ENCODE results near the gene SMPD3. TPM values are rescaled to one million over a fixed set of nuclear protein-coding genes. Genes with fewer than 3 reads are reported as not detected.

Gene SMPD3
- total RNA-seq, 2 experiments from 2014 or later = 0.89 to 1.1 TPM

DNA sequence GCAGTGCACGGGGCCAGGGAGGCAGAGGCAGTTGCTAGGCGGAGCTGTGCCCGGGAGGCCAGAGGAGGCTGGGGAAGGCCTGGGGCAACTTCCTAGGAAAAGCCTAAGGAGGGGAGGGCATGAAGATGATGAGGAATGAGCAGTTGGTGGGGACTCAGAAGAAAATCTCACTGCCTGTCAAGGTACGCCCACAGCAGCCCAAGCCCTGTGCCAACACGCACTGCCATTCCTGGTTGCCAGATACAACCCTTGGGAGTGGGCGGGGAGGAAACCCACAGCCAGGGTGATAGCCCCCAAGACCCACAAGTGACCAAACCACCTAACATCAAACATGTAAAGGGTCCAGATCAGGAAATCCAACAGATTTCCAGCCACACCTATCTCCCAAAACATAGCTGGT lies 36.2 kb downstream of the SMPD3 start:
- Mint-ChIP-seq H3K27ac (no peak overlapping the region), H3K27me3 (no peaks in the 10 kb centered on the region), H3K4me3 (no peak overlapping the region), H3K9me3 (no peaks in the 10 kb centered on the region), H3K36me3 (ENCODE audit: low read depth) (no peaks in the 10 kb centered on the region), H3K4me1 (ENCODE audit: low read depth) (peaks cover 29% of the 10 kb centered on the region)
- no peaks in the 10 kb centered on the region for H3K36me3 ChIP-seq (ENCODE audit: insufficient read depth, low read length)
- no peaks in the 10 kb centered on the region for H3K9me3 ChIP-seq (ENCODE audit: control insufficient read depth in 1 of 2, insufficient read depth in 1 of 2, low read length in 2 of 2)
- intact Hi-C loops (cut with DNase I, micrococcal nuclease) = loop anchor here in 1 of 2 experiments (5.0 kb wide), 1 partner anchor 45 kb away; no protein-coding TSS in a partner anchor
- no peak overlapping the region for H3K27ac ChIP-seq (ENCODE audit: low read depth in 1 of 2, low read length in 2 of 2)
- peaks cover 45% of the 10 kb centered on the region for H3K4me1 ChIP-seq (ENCODE audit: insufficient read depth, low read length)
- ATAC-seq (ENCODE audit: poor library complexity) = no peak
- POLR2A ChIA-PET = no interaction called here
- DNase-seq = no peak
- CTCF ChIA-PET = no interaction called here
- H3K27me3 ChIP-seq (ENCODE audit: control insufficient read depth in 1 of 2, insufficient read depth in 2 of 2, low read length in 2 of 2) = no peaks in the 10 kb centered on the region
- H3K4me3 ChIP-seq (ENCODE audit: low read length) = no peak overlapping the region
- TF ChIP-seq, protein P1, sequence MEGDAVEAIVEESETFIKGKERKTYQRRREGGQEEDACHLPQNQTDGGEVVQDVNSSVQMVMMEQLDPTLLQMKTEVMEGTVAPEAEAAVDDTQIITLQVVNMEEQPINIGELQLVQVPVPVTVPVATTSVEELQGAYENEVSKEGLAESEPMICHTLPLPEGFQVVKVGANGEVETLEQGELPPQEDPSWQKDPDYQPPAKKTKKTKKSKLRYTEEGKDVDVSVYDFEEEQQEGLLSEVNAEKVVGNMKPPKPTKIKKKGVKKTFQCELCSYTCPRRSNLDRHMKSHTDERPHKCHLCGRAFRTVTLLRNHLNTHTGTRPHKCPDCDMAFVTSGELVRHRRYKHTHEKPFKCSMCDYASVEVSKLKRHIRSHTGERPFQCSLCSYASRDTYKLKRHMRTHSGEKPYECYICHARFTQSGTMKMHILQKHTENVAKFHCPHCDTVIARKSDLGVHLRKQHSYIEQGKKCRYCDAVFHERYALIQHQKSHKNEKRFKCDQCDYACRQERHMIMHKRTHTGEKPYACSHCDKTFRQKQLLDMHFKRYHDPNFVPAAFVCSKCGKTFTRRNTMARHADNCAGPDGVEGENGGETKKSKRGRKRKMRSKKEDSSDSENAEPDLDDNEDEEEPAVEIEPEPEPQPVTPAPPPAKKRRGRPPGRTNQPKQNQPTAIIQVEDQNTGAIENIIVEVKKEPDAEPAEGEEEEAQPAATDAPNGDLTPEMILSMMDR (IDR thresholded peaks at IDR 0.05) = no peak

DNA sequence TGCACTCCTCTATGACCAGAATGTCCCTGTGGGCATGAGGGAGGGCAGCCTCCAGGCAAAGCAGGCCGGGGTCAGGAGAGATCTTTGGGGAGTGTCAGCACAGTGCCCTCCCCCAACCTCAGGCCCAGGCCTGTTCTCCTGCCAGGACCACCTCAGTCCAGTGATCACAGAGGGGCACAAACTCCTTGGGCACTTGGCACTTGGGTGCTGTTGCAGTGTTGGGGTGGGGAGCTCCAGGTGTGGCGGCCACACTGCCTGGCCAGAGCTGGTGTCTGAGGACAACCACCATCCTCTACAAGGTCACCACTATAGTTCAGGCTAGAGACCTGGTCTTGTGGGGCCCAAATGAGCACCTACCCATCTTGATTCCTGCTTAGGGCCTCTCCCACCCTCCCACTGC lies 37.2 kb downstream of the SMPD3 start:
- ChIA-PET POLR2A (interaction anchor here (1.2 kb wide), 1 partner anchor 10 kb away, joined by 4 read pairs; no protein-coding TSS in a partner anchor), CTCF (interaction anchor here (1.1 kb wide), 1 partner anchor 44 kb away, joined by 3 read pairs; no protein-coding TSS in a partner anchor)
- peaks cover 35% of the 10 kb centered on the region for H3K4me1 ChIP-seq (ENCODE audit: insufficient read depth, low read length)
- H3K4me3 Mint-ChIP-seq = no peak overlapping the region
- H3K36me3 Mint-ChIP-seq (ENCODE audit: low read depth) = no peaks in the 10 kb centered on the region
- no peaks in the 10 kb centered on the region for H3K9me3 ChIP-seq (ENCODE audit: control insufficient read depth in 1 of 2, insufficient read depth in 1 of 2, low read length in 2 of 2)
- no peaks in the 10 kb centered on the region for H3K27me3 ChIP-seq (ENCODE audit: control insufficient read depth in 1 of 2, insufficient read depth in 2 of 2, low read length in 2 of 2)
- H3K27me3 Mint-ChIP-seq = no peaks in the 10 kb centered on the region
- H3K9me3 Mint-ChIP-seq = no peaks in the 10 kb centered on the region
- intact Hi-C loops (cut with DNase I, micrococcal nuclease) = loop anchor here in 1 of 2 experiments (5.0 kb wide), 1 partner anchor 44 kb away; no protein-coding TSS in a partner anchor
- peaks cover 19% of the 10 kb centered on the region for H3K4me1 Mint-ChIP-seq (ENCODE audit: low read depth)
- no peak for ATAC-seq (ENCODE audit: poor library complexity)
- H3K4me3 ChIP-seq (ENCODE audit: low read length) = no peak overlapping the region
- no peak for DNase-seq
- no peak overlapping the region for H3K27ac Mint-ChIP-seq
- no peak overlapping the region for H3K27ac ChIP-seq (ENCODE audit: low read depth in 1 of 2, low read length in 2 of 2)
- TF ChIP-seq, protein P1 (IDR thresholded peaks at IDR 0.05) = no peak
- no peaks in the 10 kb centered on the region for H3K36me3 ChIP-seq (ENCODE audit: insufficient read depth, low read length)

DNA sequence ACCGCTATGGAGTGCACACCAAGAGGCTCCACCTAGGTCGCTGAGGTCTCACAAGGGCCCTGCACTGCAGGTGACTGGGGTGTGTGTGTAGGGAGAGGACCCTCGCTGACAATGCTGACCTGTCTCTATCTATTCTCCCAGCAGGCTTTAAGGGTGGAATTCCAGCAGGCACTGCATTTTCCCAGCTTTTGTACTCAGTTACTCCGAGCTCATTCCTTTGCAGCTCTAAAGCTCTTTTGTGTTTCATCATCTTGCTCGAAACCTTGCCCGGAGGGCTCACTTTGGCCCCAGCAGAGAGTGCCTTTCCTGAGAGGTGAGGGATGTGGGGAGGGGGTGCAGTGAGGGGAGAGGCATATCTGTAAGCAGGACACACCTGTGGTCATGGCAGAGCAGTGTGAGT lies 39.3 kb downstream of the SMPD3 start:
- peaks cover 3% of the 10 kb centered on the region for H3K4me1 Mint-ChIP-seq (ENCODE audit: low read depth)
- Histone ChIP-seq H3K27ac (ENCODE audit: low read depth in 1 of 2, low read length in 2 of 2) (no peak overlapping the region), H3K9me3 (ENCODE audit: control insufficient read depth in 1 of 2, insufficient read depth in 1 of 2, low read length in 2 of 2) (no peaks in the 10 kb centered on the region), H3K36me3 (ENCODE audit: insufficient read depth, low read length) (no peaks in the 10 kb centered on the region), H3K4me1 (ENCODE audit: insufficient read depth, low read length) (peaks cover 18% of the 10 kb centered on the region), H3K27me3 (ENCODE audit: control insufficient read depth in 1 of 2, insufficient read depth in 2 of 2, low read length in 2 of 2) (no peaks in the 10 kb centered on the region), H3K4me3 (ENCODE audit: low read length) (no peak overlapping the region)
- DNase-seq = no peak
- H3K27ac Mint-ChIP-seq = no peak overlapping the region
- H3K4me3 Mint-ChIP-seq = no peak overlapping the region
- TF ChIP-seq, protein P1 (IDR thresholded peaks at IDR 0.05) = no peak
- POLR2A ChIA-PET = interaction anchor here (2.4 kb wide), 1 partner anchor 9 kb away, joined by 13 read pairs; no protein-coding TSS in a partner anchor
- no peaks in the 10 kb centered on the region for H3K9me3 Mint-ChIP-seq
- no peak for ATAC-seq (ENCODE audit: poor library complexity)
- CTCF ChIA-PET = interaction anchor here (1.2 kb wide), 1 partner anchor 9 kb away, joined by 3 read pairs; no protein-coding TSS in a partner anchor
- intact Hi-C loops (cut with DNase I, micrococcal nuclease) = no loop called here
- no peaks in the 10 kb centered on the region for H3K36me3 Mint-ChIP-seq (ENCODE audit: low read depth)
- no peaks in the 10 kb centered on the region for H3K27me3 Mint-ChIP-seq
